Adipocyte (in vitro differentiated cells): ENCODE measurements around the gene VIPAS39.

Source experiments
- DNase-seq: peaks from one replicate; pipeline ENCODE4 v3.0.0-alpha.2; 2015; ENCODE audit warnings: low read depth
- H3K27me3 ChIP-seq: replicated peaks from 2 replicates; pipeline ENCODE4 v1.7.0; 2013; ENCODE audit warnings: mild to moderate bottlenecking, low read length, moderate library complexity; ENCODE audit not compliant: control insufficient read depth, insufficient read depth
- H3K36me3 ChIP-seq: 2 replicates; pipeline ENCODE4 v1.7.0; 2013; ENCODE audit warnings: low read length, mild to moderate bottlenecking, moderate library complexity; ENCODE audit not compliant: control insufficient read depth, insufficient read depth, severe bottlenecking
- H3K4me1 ChIP-seq: 2 replicates; pipeline ENCODE4 v1.7.0; 2013; ENCODE audit warnings: mild to moderate bottlenecking, low read length, moderate library complexity; ENCODE audit not compliant: control insufficient read depth, insufficient read depth
- H3K4me3 ChIP-seq: 2 replicates; pipeline ENCODE4 v1.7.0; 2013; ENCODE audit warnings: mild to moderate bottlenecking, low read length, moderate library complexity
- H3K9ac ChIP-seq: 2 replicates; pipeline ENCODE4 v1.7.0; 2013; ENCODE audit warnings: mild to moderate bottlenecking, low read length, moderate library complexity
- H3K9me3 ChIP-seq: 2 replicates; pipeline ENCODE4 v1.7.0; 2013; ENCODE audit warnings: mild to moderate bottlenecking, low read length, moderate library complexity; ENCODE audit not compliant: control insufficient read depth

Gene VIPAS39

DNA sequence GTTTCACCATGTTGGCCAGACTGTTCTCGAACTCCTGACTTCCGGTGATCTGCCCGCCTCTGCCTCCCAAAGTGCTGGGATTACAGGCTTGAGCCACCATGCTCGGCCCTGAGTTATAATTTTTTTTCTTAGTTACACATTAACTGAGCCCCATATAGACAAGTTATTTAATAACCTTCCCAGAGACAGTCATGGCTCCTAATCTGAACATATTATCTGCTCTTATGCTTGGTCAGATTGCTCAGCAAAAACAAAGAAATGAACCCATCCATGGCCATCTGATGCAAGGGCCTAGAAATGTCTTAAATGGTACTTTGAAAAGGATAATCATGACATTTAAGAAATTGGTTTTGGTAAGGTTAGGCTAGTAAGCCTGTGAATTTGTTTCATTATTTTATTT is 67.2 kb downstream of the VIPAS39 start:
- no peak overlapping the region for H3K9ac ChIP-seq
- H3K4me3 ChIP-seq, result no peak overlapping the region
- no peak for DNase-seq
- no peaks in the 10 kb centered on the region for H3K9me3 ChIP-seq
- no peaks in the 10 kb centered on the region for H3K27me3 ChIP-seq
- no peaks in the 10 kb centered on the region for H3K4me1 ChIP-seq
- peaks cover 3% of the 10 kb centered on the region for H3K36me3 ChIP-seq

DNA sequence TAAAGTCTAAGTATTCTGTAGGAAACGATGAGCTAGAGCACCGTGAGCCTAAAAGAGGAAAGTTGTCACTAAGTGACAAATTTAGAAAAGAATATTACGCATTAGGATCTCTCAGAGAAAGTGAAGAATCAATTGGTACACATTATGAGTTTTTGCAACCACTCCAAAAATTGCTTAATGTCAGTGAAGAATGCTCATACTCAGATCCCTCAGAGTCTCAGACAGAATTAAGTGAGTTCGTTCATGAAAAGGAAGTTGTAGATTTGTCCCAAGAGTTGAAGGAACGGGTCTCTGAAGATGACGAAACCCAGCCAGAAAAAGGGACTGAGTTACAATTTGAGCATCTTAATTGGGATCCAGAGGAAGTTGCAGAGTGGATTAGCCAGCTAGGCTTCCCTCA is 78.7 kb downstream of the VIPAS39 start:
- DNase-seq, result no peak
- no peak overlapping the region for H3K9ac ChIP-seq
- no peak overlapping the region for H3K4me3 ChIP-seq
- peaks cover 5% of the 10 kb centered on the region for H3K4me1 ChIP-seq
- no peaks in the 10 kb centered on the region for H3K27me3 ChIP-seq
- H3K36me3 ChIP-seq, result no peaks in the 10 kb centered on the region
- H3K9me3 ChIP-seq, result no peaks in the 10 kb centered on the region

DNA sequence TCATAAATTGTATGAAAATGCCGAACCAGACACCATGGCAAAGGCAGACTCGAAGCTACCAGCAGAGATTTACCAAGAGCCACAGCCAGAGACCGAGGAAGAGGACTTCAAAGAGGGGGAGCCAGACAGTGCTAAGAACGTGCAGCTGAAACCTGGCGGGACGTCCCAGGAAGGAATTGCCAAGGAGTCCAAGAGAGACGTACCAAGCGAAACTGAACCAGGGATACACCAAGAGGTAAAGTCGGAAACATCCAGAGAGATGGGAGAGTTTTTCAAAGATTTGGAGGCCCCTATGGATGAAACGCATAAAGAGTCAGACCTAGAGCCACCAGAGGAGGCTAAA is 79.9 kb downstream of the VIPAS39 start:
- H3K27me3 ChIP-seq, result no peaks in the 10 kb centered on the region
- H3K4me1 ChIP-seq, result peaks cover 8% of the 10 kb centered on the region
- H3K36me3 ChIP-seq, result no peaks in the 10 kb centered on the region
- DNase-seq, result no peak
- no peaks in the 10 kb centered on the region for H3K9me3 ChIP-seq
- peak overlapping the region; percentile 93 for H3K9ac ChIP-seq
- peak overlapping the region; percentile 98 for H3K4me3 ChIP-seq

DNA sequence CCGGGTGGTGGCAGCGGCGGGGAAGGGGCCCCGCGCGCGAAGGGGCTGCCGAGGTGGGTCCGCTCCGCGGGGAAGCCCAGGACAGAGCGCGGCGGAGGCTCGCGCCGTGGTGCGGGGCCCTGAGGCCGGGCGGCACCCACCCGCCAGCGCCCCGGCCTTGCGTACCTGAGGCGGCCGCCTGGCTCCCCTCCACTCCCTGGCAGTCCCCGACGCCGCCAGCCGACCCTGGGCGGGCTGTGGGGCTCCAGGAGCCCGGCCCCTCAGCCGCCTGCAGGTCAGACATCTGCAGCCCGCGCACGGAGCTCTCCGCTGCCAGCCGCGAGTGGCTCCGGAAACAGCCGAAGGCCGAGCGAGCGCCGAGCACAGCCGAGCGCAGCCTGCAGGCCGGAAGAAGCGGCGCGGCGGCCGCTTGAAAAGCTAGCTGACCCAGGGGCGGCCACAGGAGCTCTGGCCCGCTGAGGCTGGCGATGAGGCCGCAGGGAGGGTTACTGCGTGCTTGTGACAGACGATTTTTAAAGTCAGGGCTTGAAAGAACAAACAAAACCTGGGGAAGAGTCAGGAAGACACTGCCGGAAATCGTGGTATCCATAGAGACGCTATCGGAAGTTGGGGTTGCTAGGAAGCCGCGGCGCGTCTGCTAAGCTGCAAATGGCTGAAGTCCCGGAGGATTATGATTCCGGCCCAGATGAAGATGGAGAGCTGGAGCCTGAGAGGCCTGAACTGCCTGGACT is 80.5 kb downstream of the VIPAS39 start, which contains the start of the genes SAMD15 and TMED8:
Gene SAMD15, plus strand, starts transcription at position 609 of the 731 bp plus-strand sequence. Its CDS starts 40 bp downstream, at position 649.
Gene TMED8, minus strand, starts transcription at position 324 of the 731 bp plus-strand sequence. Its CDS starts 41 bp downstream, at position 283.
- no peaks in the 10 kb centered on the region for H3K27me3 ChIP-seq
- H3K9ac ChIP-seq, result peak within 1 kb of the TSS; percentile 93
- no peaks in the 10 kb centered on the region for H3K36me3 ChIP-seq
- peak within 1 kb of the TSS; percentile 98 for H3K4me3 ChIP-seq
- H3K4me1 ChIP-seq, result peaks cover 8% of the 10 kb centered on the region
- no peaks in the 10 kb centered on the region for H3K9me3 ChIP-seq
- DNase-seq, result peak; percentile 93
